Neutrophil (primary cell): ENCODE measurements around the gene RAB34.

Experiments used
- H3K27ac ChIP-seq: fragments of 200-600 bp; sonication (generic); 2 replicates; pipeline ENCODE4 v1.5.1; 2016; ENCODE audit warnings: mild to moderate bottlenecking, moderate library complexity
- H3K27me3 ChIP-seq: fragments of 200-600 bp; sonication (generic); 2 replicates; pipeline ENCODE4 v1.6.0; 2016; ENCODE audit warnings: mild to moderate bottlenecking
- H3K36me3 ChIP-seq: fragments of 200-600 bp; sonication (generic); 2 replicates; pipeline ENCODE4 v1.5.1; 2017
- H3K4me1 ChIP-seq, 2 experiments: fragments of 200-600 bp in 1 of 2; sonication (generic) in 1 of 2; 1 replicate in 1 of 2; 2 replicates in 1 of 2; pipeline versions ENCODE4 v1.5.1 to v1.6.1; 2013 to 2016; ENCODE audit warnings: low read depth in 1 of 2, low read length in 1 of 2, mild to moderate bottlenecking in 1 of 2, moderate library complexity in 1 of 2; ENCODE audit not compliant: control insufficient read depth in 1 of 2, insufficient read depth in 1 of 2
- H3K4me3 ChIP-seq, 2 experiments: fragments of 200-600 bp in 1 of 2; sonication (generic) in 1 of 2; 1 replicate in 1 of 2; 2 replicates in 1 of 2; pipeline ENCODE4 v1.5.1; 2013 to 2016; ENCODE audit warnings: low read depth in 1 of 2, low read length in 1 of 2, mild to moderate bottlenecking in 1 of 2, moderate library complexity in 1 of 2
- H3K9me3 ChIP-seq: fragments of 200-600 bp; sonication (generic); 2 replicates; pipeline ENCODE4 v1.5.1; 2016
- CTCF ChIP-seq: fragments of 200-600 bp; sonication (generic); IDR thresholded peaks from 2 replicates; pipeline ENCODE4 v1.5.1; 2016; ENCODE audit warnings: antibody characterized with exemption

The RAB34 gene

GRCh38 chr17:28747051-28747691 is 29.5 kb upstream of the RAB34 start:
- Histone ChIP-seq H3K27ac (no peak overlapping the region), H3K27me3 (peaks cover 48% of the 10 kb centered on the region), H3K4me3 (no peak overlapping the region), H3K36me3 (no peaks in the 10 kb centered on the region), H3K9me3 (no peaks in the 10 kb centered on the region), H3K4me1 (peaks cover 18 to 33% of the 10 kb centered on the region in 2 experiments)
- TF ChIP-seq CTCF = no peak

GRCh38 chr17:28746611-28747050 is 29.0 kb upstream of the RAB34 start:
- Histone ChIP-seq H3K27me3 (peaks cover 48% of the 10 kb centered on the region), H3K4me1 (peaks cover 21 to 38% of the 10 kb centered on the region in 2 experiments), H3K9me3 (no peaks in the 10 kb centered on the region), H3K4me3 (no peak overlapping the region), H3K36me3 (no peaks in the 10 kb centered on the region), H3K27ac (no peak overlapping the region)
- no peak for TF ChIP-seq CTCF

DNA sequence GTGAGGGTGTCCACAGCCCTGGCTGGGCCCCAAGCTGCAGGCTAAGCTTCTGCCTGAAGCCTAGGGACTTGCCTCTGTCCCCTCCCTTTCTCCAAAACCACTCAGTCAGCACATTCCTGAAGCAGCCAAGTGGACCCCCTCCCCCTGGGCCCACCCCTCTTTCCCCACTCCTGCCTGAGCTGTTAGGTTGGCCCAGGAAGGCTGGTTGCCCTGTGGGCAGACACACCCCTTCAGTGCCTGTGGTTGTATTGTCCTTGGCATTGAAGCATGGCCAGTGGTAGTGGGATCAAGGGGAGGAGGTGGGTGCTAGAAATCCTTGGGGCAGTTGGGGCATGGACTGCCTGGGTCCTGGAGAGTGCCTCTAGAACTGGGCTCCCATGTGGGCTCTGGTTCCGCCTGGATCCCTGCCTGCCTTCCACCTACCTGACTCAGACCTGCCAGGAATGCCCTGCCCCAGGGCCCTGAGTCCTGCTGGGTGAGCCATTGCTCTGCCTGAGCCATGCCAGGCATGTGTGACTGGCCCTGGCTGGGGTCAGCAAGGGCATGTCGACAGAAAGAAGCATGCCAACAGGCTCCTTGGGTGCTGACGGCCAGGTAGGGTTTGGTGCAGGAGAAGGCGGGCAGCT is 28.2 kb upstream of the RAB34 start:
- Histone ChIP-seq H3K27ac (no peak overlapping the region), H3K4me1 (peaks cover 27 to 45% of the 10 kb centered on the region in 2 experiments), H3K27me3 (peaks cover 51% of the 10 kb centered on the region), H3K9me3 (no peaks in the 10 kb centered on the region), H3K36me3 (no peaks in the 10 kb centered on the region), H3K4me3 (no peak overlapping the region)
- TF ChIP-seq CTCF = no peak

GRCh38 chr17:28744972-28745785 is 27.5 kb upstream of the RAB34 start:
- peak overlapping the region; percentile 70 to 97 for H3K4me3 ChIP-seq
- no peak overlapping the region for H3K27ac ChIP-seq
- no peak for TF ChIP-seq CTCF
- peaks cover 55% of the 10 kb centered on the region for H3K27me3 ChIP-seq
- H3K4me1 ChIP-seq = peaks cover 27 to 46% of the 10 kb centered on the region in 2 experiments
- H3K36me3 ChIP-seq = no peaks in the 10 kb centered on the region
- H3K9me3 ChIP-seq = no peaks in the 10 kb centered on the region

- Histone ChIP-seq H3K36me3 (no peaks in the 10 kb centered on the region), H3K27ac (peak overlapping the region; percentile 48), H3K9me3 (no peaks in the 10 kb centered on the region), H3K4me1 (peaks cover 27 to 37% of the 10 kb centered on the region in 2 experiments), H3K27me3 (peaks cover 55% of the 10 kb centered on the region), H3K4me3 (peak overlapping the region; percentile 70 to 97)
- TF ChIP-seq CTCF = no peak
Measured at GRCh38 chr17:28744104-28744971, 26.7 kb upstream of the RAB34 start.
